Middle frontal gyrus (tissue), 1 donor: ENCODE measurements around the gene PRPF19.
"Not testable (repeated sequence)": the region's sequence is repeated elsewhere in the genome, so short reads cannot be mapped to it uniquely, and the experiment has no call there.

Experiments used
- DNase-seq: peaks from one replicate; pipeline ENCODE4 v3.0.0-alpha.2; 2015; ENCODE audit warnings: low spot score; ENCODE audit errors: extremely low spot score

Gene PRPF19

GRCh38 chr11:60909680-60910280 lies 3.4 kb upstream of the PRPF19 start:
- not testable (repeated sequence) for DNase-seq

- DNase-seq: no peak
These were observed 2.4 kb upstream of the PRPF19 start for GRCh38 chr11:60908803-60909202.

GRCh38 chr11:60905551-60906113 lies 753 bp downstream of the PRPF19 start:
- DNase-seq: peak; percentile 25

- DNase-seq: no peak
These were observed 1.3 kb downstream of the PRPF19 start for GRCh38 chr11:60905047-60905446.

- DNase-seq: no peak
These were observed 3.8 kb downstream of the PRPF19 start for GRCh38 chr11:60902625-60903024.

- peak; percentile 32 for DNase-seq
These were observed 5.5 kb downstream of the PRPF19 start for GRCh38 chr11:60900673-60901404.

- DNase-seq: no peak
These were observed 6.4 kb downstream of the PRPF19 start for GRCh38 chr11:60899977-60900376.

- DNase-seq: peak; percentile 36
These were observed 7.1 kb downstream of the PRPF19 start for GRCh38 chr11:60899046-60899936.

- DNase-seq: no peak
These were observed 8.9 kb downstream of the PRPF19 start for GRCh38 chr11:60897496-60897895.

GRCh38 chr11:60895687-60896086 lies 10.7 kb downstream of the PRPF19 start:
- no peak for DNase-seq

- DNase-seq: no peak
These were observed 15.2 kb downstream of the PRPF19 start for GRCh38 chr11:60891103-60891741.

GRCh38 chr11:60890696-60891095 lies 15.7 kb downstream of the PRPF19 start:
- no peak for DNase-seq

GRCh38 chr11:60889869-60890311 lies 16.5 kb downstream of the PRPF19 start:
- no peak for DNase-seq

GRCh38 chr11:60887556-60887955 lies 18.8 kb downstream of the PRPF19 start:
- no peak for DNase-seq

- no peak for DNase-seq
These were observed 25.6 kb downstream of the PRPF19 start for GRCh38 chr11:60880643-60881282.

- DNase-seq: no peak
These were observed 26.3 kb downstream of the PRPF19 start for GRCh38 chr11:60879971-60880588.

- DNase-seq: no peak
These were observed 27.3 kb downstream of the PRPF19 start for GRCh38 chr11:60879104-60879503.

- DNase-seq: no peak
These were observed 27.9 kb downstream of the PRPF19 start for GRCh38 chr11:60878245-60879101.

GRCh38 chr11:60876168-60876485 lies 30.3 kb downstream of the PRPF19 start:
- DNase-seq: no peak
